T-helper 9 cell (primary cell): ENCODE measurements around the gene SDR39U1.

ENCODE experiments used
- DNase-seq: peaks from one replicate; pipeline ENCODE4 v3.0.0-alpha.2; 2020

Gene SDR39U1

DNA sequence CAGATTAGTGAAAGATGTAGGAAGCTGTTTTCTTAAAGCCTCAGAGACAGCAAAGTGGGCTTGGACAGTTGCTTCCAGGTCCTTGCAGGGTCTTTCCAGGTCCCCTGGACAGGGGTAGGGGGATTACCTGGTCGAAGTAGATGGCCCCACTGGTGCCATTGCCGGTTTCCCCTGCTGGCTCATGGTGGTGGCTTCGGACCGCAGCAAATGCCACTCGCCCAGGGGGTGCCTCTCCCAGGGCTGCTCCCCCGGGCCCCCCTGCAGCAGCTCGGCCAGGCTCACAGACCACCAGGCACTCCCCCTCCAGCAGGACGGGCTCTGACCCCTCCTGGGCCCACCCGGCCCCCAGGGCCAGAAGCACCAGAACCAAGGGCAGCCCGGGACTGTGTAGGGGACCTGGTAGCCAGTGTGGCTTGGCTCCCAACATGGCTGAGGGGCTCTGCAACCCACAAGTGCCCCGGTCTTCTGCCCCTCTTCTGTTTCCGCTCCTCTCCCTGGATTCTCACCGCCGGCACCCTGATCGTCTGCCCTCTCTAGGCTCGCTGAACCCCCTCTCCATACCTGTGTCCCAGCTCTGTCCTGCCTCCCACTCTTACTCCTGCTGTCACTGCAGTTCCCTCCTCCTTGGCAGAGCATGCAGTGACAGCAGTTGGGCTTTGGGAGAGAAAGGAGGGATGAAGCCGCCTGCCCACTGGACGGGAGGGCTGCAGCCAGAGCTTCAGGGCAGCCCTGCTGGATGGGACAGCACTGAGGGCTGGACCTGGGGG, 13.8 kb downstream of the SDR39U1 start:
- no peak for DNase-seq

- DNase-seq: no peak
Measured at GRCh38 chr14:24427537-24428508, 14.8 kb downstream of the SDR39U1 start.

GRCh38 chr14:24426912-24427536, 15.6 kb downstream of the SDR39U1 start:
- peak; percentile 23 for DNase-seq

GRCh38 chr14:24426150-24426911, 16.2 kb downstream of the SDR39U1 start:
- DNase-seq: no peak

DNA sequence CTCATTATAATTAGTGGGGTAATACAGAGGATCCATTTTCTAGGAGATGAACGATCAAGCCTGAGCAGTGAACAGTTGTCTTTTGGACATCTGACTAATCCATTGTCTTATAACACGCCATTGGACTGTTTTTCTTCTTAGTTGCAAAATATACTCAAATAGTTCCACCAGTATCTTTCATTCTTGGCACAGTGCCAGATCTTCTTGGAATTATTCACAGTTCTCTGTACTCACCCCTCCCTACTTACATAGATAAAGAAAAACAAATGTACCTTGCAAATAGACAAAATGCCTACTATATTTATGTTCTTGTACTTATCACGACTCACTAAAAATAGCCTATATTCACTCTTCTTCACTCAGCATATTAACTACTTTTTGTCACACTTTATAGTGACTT, 16.9 kb downstream of the SDR39U1 start:
- DNase-seq: no peak

GRCh38 chr14:24422694-24423601, 19.6 kb downstream of the SDR39U1 start:
- no peak for DNase-seq

DNA sequence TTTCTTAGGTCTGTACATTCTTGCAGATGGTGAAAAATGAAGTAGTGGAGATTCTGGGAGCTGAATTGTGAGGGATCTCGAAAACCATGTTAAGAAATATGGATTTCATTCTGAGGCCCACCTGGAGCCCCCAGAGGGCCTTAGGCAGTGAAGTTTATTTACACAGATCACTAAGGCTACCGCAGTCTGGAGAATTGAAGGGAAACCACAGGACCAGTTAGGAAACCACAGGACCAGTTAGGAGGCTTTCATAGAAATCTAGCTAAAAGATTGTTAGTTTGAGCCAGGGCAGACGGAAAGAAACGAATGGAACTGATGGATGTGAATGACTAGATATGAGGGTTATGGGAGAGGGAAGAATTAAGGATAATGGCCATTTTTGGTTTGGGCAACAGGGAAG, 20.3 kb downstream of the SDR39U1 start:
- no peak for DNase-seq

- no peak for DNase-seq
Measured at GRCh38 chr14:24418492-24418873, 24.1 kb downstream of the SDR39U1 start.

DNA sequence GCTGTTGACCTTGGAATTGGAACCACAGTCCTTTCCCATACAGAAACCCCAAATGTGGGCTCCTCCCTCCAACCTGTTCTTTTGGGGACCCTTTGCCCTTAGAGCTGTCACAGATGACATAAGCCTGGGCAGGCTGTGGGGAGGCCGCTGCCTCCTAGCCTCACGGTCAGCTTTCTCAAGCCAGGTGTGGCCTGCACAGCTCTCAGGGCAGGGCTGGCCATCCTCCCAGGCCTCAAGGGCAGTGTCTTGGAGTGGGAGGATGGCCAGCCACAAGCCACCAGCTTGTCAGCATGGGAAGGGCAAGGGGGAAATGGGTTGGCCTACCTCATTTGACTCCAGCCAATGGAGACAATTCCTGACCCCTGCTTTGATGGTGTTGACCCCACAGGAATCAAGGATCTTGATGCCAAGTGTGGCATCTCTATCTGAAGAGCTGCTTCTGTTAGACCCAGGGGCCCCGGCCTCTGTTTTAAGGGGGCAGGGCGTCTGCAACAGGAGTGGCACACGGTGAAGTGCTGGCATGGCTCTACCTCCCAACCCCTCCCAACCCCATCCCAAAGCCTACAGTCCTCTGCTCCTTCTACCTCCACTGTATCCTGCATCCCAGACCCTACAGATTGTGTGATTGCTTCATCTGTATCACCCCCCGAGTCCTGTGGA, 24.6 kb downstream of the SDR39U1 start:
- DNase-seq: no peak

GRCh38 chr14:24416932-24417619, 25.5 kb downstream of the SDR39U1 start:
- no peak for DNase-seq

- DNase-seq: no peak
Measured at GRCh38 chr14:24416254-24416931, 26.2 kb downstream of the SDR39U1 start.

DNA sequence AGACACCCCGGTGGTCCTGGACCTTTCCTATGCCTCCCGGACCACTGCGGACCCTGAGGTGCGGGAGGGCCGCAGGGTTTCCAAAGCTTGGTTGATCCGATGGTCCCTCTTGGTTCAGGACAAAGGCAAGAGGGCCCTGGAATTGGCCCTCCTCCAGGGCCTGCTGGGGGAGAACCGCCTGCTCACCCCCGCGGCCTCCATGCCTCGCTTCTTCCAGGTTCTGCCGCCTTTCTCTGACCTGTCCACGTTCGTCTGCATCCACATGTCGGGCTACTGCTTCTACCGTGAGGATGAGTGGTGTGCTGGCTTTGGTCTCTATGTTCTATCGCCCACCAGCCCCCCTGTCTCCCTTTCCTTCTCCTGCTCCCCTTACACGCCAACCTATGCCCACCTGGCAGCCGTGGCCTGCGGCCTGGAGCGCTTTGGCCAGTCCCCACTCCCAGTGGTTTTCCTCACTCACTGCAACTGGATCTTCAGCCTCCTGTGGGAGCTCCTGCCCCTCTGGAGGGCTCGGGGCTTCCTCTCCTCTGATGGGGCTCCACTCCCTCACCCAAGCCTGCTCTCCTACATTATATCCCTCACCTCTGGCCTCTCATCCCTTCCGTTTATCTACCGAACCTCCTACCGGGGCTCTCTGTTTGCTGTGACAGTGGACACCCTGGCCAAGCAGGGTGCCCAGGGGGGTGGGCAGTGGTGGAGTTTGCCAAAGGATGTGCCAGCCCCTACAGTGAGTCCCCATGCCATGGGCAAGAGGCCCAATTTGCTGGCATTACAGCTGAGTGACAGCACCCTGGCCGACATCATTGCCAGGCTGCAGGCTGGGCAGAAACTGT, 26.9 kb downstream of the SDR39U1 start:
- no peak for DNase-seq

- DNase-seq: no peak
Measured at GRCh38 chr14:24414732-24415420, 27.7 kb downstream of the SDR39U1 start.

DNA sequence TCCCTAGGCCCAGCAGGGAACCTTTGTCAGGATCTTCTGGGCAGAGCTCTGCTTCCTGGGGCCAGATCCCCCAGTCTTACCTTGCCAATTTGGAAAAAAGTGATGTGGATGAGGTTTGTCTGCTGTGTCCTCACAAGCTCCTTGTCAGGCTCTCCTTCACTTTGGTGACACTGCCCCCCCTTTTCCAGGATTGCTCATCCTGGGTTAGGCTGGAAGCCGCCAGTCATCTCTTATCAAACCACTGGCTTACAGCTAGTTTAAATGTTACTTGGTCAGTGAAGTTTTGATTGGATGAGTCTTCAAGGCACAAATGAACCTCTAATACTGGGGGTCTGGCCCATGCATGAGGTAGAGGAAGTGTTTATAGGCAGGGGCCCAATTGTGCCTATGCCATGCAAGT, 28.5 kb downstream of the SDR39U1 start:
- no peak for DNase-seq

GRCh38 chr14:24411443-24412389, 30.9 kb downstream of the SDR39U1 start:
- DNase-seq: no peak

- no peak for DNase-seq
Measured at GRCh38 chr14:24409956-24410355, 32.6 kb downstream of the SDR39U1 start.

DNA sequence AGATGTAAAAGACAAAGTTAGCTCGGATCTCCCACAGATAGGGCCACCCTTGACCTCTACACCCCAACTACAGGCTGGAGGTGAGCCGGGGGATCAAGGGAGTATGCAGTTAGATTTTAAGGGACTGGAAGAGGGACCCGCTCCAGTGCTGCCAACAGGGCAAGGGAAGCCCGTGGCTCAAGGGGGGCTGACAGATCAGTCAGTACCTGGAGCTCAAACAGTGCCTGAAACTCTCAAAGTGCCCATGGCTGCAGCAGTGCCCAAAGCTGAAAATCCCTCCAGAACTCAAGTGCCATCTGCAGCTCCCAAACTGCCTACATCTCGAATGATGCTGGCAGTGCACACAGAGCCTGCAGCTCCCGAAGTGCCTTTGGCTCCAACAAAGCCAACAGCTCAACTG, 33.4 kb downstream of the SDR39U1 start:
- no peak for DNase-seq
